ENCODE results near the gene ENTR1.

The ENTR1 gene

DNA sequence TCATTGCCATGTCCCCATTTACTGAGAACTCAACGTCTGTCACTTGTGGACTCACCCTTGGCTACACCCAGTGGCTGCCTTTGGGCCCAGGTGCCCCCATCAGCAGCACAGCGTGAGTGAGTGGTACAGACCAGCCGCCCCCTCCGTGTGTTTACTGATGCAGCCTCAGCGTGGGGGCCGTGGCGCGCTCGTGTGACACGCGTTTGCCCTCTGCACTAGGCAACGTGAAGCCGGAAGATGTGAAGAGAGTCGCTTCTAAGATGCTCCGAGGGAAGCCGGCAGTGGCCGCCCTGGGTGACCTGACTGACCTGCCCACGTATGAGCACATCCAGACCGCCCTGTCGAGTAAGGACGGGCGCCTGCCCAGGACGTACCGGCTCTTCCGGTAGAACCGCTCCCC lies 12.5 kb upstream of the ENTR1 start:
- no peak overlapping the region for H3K4me3 ChIP-seq (ENCODE audit: low read depth, low read length)
- DNase-seq (ENCODE audit: low read depth, low spot score), result no peak
- in situ Hi-C loops (cut with HindIII; ENCODE audit: low sequenced_read_pairs), result no loop called here
- TF ChIP-seq, protein P1, sequence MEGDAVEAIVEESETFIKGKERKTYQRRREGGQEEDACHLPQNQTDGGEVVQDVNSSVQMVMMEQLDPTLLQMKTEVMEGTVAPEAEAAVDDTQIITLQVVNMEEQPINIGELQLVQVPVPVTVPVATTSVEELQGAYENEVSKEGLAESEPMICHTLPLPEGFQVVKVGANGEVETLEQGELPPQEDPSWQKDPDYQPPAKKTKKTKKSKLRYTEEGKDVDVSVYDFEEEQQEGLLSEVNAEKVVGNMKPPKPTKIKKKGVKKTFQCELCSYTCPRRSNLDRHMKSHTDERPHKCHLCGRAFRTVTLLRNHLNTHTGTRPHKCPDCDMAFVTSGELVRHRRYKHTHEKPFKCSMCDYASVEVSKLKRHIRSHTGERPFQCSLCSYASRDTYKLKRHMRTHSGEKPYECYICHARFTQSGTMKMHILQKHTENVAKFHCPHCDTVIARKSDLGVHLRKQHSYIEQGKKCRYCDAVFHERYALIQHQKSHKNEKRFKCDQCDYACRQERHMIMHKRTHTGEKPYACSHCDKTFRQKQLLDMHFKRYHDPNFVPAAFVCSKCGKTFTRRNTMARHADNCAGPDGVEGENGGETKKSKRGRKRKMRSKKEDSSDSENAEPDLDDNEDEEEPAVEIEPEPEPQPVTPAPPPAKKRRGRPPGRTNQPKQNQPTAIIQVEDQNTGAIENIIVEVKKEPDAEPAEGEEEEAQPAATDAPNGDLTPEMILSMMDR (IDR thresholded peaks at IDR 0.05; ENCODE audit: low read depth, low read length), result no peak

DNA sequence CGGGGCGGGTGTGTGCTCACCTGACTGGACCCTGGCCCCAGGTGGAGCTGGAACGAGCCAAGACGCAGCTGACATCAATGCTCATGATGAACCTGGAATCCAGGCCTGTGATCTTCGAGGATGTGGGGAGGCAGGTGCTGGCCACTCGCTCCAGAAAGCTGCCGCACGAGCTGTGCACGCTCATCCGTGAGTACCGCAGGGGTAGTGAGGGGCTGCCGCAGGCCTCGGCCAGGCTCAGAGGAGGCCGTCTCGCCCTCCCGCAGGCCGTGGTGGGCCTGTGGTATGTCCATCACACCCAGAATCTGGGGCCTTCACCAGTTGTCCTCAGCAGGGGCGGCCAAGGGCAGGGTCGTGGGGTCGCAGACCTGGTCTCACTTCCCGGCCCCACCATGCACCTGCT lies 11.4 kb upstream of the ENTR1 start:
- in situ Hi-C loops (cut with HindIII; ENCODE audit: low sequenced_read_pairs), result no loop called here
- TF ChIP-seq, protein P1 (IDR thresholded peaks at IDR 0.05; ENCODE audit: low read depth, low read length), result no peak
- H3K4me3 ChIP-seq (ENCODE audit: low read depth, low read length), result no peak overlapping the region
- no peak for DNase-seq (ENCODE audit: low read depth, low spot score)

DNA sequence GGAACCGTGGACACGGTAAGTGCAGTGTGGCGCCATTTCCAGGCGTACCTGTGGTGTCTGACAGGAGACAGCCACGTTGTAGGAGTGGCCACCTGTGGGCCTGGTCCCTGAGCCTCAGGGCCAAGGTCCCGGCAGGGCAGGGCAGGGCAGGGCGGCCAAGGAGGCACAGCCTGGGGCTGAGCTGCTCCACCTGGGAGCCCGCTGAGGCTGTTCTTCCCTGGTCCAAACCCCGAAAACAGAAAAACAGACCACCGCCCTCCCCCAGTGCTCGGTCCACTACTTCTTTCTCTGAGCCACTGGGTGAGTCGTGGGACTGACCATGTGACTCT lies 8.6 kb upstream of the ENTR1 start:
- in situ Hi-C loops (cut with HindIII; ENCODE audit: low sequenced_read_pairs), result no loop called here
- DNase-seq (ENCODE audit: low read depth, low spot score), result no peak
- TF ChIP-seq, protein P1 (IDR thresholded peaks at IDR 0.05; ENCODE audit: low read depth, low read length), result no peak
- H3K4me3 ChIP-seq (ENCODE audit: low read depth, low read length), result no peak overlapping the region

DNA sequence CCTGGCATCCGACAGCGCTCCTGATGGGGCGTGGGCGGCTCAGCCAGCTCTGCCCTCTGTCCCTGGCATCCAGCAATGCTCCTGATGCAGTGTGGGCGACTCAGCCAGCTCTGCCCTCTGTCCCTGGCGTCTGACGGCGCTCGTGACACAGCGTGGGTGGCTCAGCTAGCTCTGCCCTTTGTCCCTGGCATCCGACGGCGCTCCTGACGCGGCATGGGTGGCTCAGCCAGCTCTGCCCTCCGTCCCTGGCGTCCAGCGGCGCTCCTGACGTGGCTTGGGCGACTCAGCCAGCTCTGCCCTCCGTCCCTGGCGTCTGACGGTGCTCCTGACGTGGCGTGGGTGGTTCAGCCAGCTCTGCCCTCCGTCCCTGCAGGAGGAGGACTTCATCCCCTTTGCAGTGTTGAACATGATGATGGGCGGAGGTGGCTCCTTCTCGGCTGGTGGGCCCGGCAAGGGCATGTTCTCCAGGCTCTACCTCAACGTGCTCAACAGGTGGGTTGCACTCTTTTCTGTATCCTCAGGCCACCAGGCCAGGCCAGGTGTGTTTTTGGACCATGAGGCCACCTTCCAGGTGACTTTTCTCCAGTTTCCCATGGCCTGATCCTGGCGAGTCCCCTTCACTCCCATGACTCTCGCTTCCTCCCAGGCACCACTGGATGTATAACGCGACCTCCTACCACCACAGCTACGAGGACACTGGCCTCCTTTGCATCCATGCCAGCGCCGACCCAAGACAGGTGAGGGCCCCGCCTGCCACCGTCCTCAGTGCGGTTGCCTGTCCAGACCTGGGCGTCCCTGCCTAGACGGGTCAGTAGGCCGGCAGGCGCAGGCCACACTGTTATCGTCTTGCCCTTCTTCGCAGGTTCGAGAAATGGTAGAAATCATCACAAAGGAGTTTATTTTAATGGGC lies 8.0 kb upstream of the ENTR1 start:
- no peak overlapping the region for H3K4me3 ChIP-seq (ENCODE audit: low read depth, low read length)
- TF ChIP-seq, protein P1 (IDR thresholded peaks at IDR 0.05; ENCODE audit: low read depth, low read length), result no peak
- in situ Hi-C loops (cut with HindIII; ENCODE audit: low sequenced_read_pairs), result no loop called here
- DNase-seq (ENCODE audit: low read depth, low spot score), result no peak

DNA sequence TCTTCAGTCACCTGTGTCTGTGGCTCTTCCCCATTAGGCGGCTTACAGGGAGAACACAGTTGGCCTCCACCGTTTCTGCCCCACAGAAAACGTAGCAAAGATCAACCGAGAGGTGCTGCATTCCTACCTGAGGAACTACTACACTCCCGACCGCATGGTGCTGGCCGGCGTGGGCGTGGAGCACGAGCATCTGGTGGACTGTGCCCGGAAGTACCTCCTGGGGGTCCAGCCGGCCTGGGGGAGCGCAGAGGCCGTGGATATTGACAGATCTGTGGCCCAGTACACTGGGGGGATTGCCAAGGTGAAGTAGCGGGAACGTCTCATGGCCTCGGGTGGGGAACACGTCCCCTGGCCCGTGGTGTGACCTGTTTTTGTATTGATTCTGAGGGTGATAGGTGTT lies 6.5 kb upstream of the ENTR1 start:
- no peak for DNase-seq (ENCODE audit: low read depth, low spot score)
- TF ChIP-seq, protein P1 (IDR thresholded peaks at IDR 0.05; ENCODE audit: low read depth, low read length), result no peak
- H3K4me3 ChIP-seq (ENCODE audit: low read depth, low read length), result no peak overlapping the region
- in situ Hi-C loops (cut with HindIII; ENCODE audit: low sequenced_read_pairs), result no loop called here

DNA sequence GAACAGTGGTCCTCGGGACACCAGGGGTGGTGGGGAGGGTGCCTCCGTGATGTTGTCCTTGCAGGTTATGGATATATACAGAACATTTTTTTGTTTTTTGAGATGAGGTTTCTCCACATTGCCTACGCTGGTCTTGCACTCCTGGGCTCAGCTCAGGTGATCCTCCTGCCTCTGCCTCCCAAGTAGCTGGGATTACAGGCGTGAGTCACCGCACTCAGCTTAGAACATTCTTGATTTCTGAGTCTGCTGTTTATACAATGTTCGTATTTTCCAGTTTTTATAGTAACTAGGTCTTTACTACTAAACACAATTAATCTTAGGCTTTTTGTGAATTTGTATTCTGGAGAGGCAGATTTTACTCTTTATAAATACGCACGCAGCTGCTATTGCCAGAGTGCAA lies 6.0 kb upstream of the ENTR1 start:
- DNase-seq (ENCODE audit: low read depth, low spot score), result no peak
- TF ChIP-seq, protein P1 (IDR thresholded peaks at IDR 0.05; ENCODE audit: low read depth, low read length), result no peak
- in situ Hi-C loops (cut with HindIII; ENCODE audit: low sequenced_read_pairs), result no loop called here
- H3K4me3 ChIP-seq (ENCODE audit: low read depth, low read length), result no peak overlapping the region
